Skeletal muscle satellite cell (primary cell): Measurements from ENCODE around the gene C1orf232.
A peak's percentile ranks its signal among the peaks of the same experiment; 100 is the strongest.

Experiments used
- H3K27me3 ChIP-seq: 2 replicates; pipeline ENCODE4 v1.7.0; 2013; ENCODE audit warnings: low read length; ENCODE audit not compliant: control insufficient read depth, insufficient read depth
- H3K36me3 ChIP-seq: 2 replicates; pipeline ENCODE4 v1.7.0; 2013; ENCODE audit warnings: mild to moderate bottlenecking, control low read depth, low read length; ENCODE audit not compliant: insufficient read depth
- H3K4me1 ChIP-seq: 2 replicates; pipeline ENCODE4 v1.7.0; 2013; ENCODE audit warnings: low read length; ENCODE audit not compliant: control insufficient read depth, insufficient read depth
- H3K4me2 ChIP-seq: 2 replicates; pipeline ENCODE4 v1.7.0; 2013; ENCODE audit warnings: mild to moderate bottlenecking, low read length
- H3K4me3 ChIP-seq: 2 replicates; pipeline ENCODE4 v1.7.0; 2013; ENCODE audit warnings: low read length
- H3K9ac ChIP-seq: 2 replicates; pipeline ENCODE4 v1.7.0; 2013; ENCODE audit warnings: mild to moderate bottlenecking, low read depth, low read length, moderate library complexity
- H3K9me3 ChIP-seq: replicated peaks from 2 replicates; pipeline ENCODE4 v1.7.0; 2013; ENCODE audit warnings: mild to moderate bottlenecking, control low read depth, low read length

Gene C1orf232

GRCh38 chr1:26175346-26175745, 6.6 kb upstream of the C1orf232 start:
- no peak overlapping the region for H3K4me3 ChIP-seq
- peaks cover 6% of the 10 kb centered on the region for H3K4me1 ChIP-seq
- no peaks in the 10 kb centered on the region for H3K27me3 ChIP-seq
- no peak overlapping the region for H3K4me2 ChIP-seq
- peaks cover 8% of the 10 kb centered on the region for H3K36me3 ChIP-seq
- no peaks in the 10 kb centered on the region for H3K9me3 ChIP-seq
- H3K9ac ChIP-seq, result no peak overlapping the region

- Histone ChIP-seq H3K27me3 (no peaks in the 10 kb centered on the region), H3K4me3 (peak within 1 kb of the TSS; percentile 93), H3K9ac (peak within 1 kb of the TSS; percentile 96), H3K4me2 (peak within 1 kb of the TSS; percentile 94), H3K4me1 (peaks cover 6% of the 10 kb centered on the region), H3K9me3 (no peaks in the 10 kb centered on the region), H3K36me3 (peaks cover 8% of the 10 kb centered on the region)
Measured at GRCh38 chr1:26171084-26172072, 2.6 kb upstream of the C1orf232 start, which contains the start of gene ZNF593OS. Gene ZNF593OS (minus strand): TSS chr1:26171832. CDS start chr1:26171661, 171 bp downstream.

- peak overlapping the region; percentile 93 for H3K4me3 ChIP-seq
- H3K4me2 ChIP-seq, result peak overlapping the region; percentile 94
- H3K9me3 ChIP-seq, result no peaks in the 10 kb centered on the region
- peaks cover 8% of the 10 kb centered on the region for H3K36me3 ChIP-seq
- peak overlapping the region; percentile 96 for H3K9ac ChIP-seq
- H3K27me3 ChIP-seq, result peaks cover 2% of the 10 kb centered on the region
- H3K4me1 ChIP-seq, result peaks cover 6% of the 10 kb centered on the region
Measured at GRCh38 chr1:26170472-26170821, 1.7 kb upstream of the C1orf232 start.

GRCh38 chr1:26169669-26170471, 1.1 kb upstream of the C1orf232 start, which contains the start of gene ZNF593:
Gene ZNF593 (plus strand): TSS chr1:26169908. CDS start chr1:26169984, 76 bp downstream.
- Histone ChIP-seq H3K27me3 (peaks cover 6% of the 10 kb centered on the region), H3K4me2 (peak within 1 kb of the TSS; percentile 94), H3K4me1 (peaks cover 6% of the 10 kb centered on the region), H3K9ac (peak within 1 kb of the TSS; percentile 96), H3K9me3 (no peaks in the 10 kb centered on the region), H3K4me3 (peak within 1 kb of the TSS; percentile 93), H3K36me3 (peaks cover 8% of the 10 kb centered on the region)

GRCh38 chr1:26169198-26169554, 413 bp upstream of the C1orf232 start:
- Histone ChIP-seq H3K36me3 (peaks cover 8% of the 10 kb centered on the region), H3K4me3 (peak overlapping the region; percentile 93), H3K9me3 (no peaks in the 10 kb centered on the region), H3K4me1 (peaks cover 10% of the 10 kb centered on the region), H3K27me3 (peaks cover 9% of the 10 kb centered on the region), H3K4me2 (peak overlapping the region; percentile 94), H3K9ac (no peak overlapping the region)

GRCh38 chr1:26166719-26167281, 2.0 kb downstream of the C1orf232 start:
- Histone ChIP-seq H3K4me3 (no peak overlapping the region), H3K4me1 (peaks cover 20% of the 10 kb centered on the region), H3K27me3 (peaks cover 13% of the 10 kb centered on the region), H3K9ac (no peak overlapping the region), H3K9me3 (no peaks in the 10 kb centered on the region), H3K4me2 (no peak overlapping the region), H3K36me3 (peaks cover 8% of the 10 kb centered on the region)

GRCh38 chr1:26164861-26165842, 3.6 kb downstream of the C1orf232 start:
- H3K4me3 ChIP-seq, result no peak overlapping the region
- H3K27me3 ChIP-seq, result peaks cover 22% of the 10 kb centered on the region
- H3K4me2 ChIP-seq, result no peak overlapping the region
- peaks cover 20% of the 10 kb centered on the region for H3K4me1 ChIP-seq
- no peaks in the 10 kb centered on the region for H3K9me3 ChIP-seq
- no peak overlapping the region for H3K9ac ChIP-seq
- no peaks in the 10 kb centered on the region for H3K36me3 ChIP-seq

- Histone ChIP-seq H3K9me3 (no peaks in the 10 kb centered on the region), H3K9ac (peak overlapping the region; percentile 58), H3K4me1 (peaks cover 20% of the 10 kb centered on the region), H3K4me3 (peak overlapping the region; percentile 67), H3K4me2 (peak overlapping the region; percentile 86), H3K27me3 (peaks cover 22% of the 10 kb centered on the region), H3K36me3 (no peaks in the 10 kb centered on the region)
Measured at GRCh38 chr1:26164036-26164860, 4.5 kb downstream of the C1orf232 start.

- Histone ChIP-seq H3K4me2 (peak overlapping the region; percentile 86), H3K4me1 (peaks cover 20% of the 10 kb centered on the region), H3K9me3 (no peaks in the 10 kb centered on the region), H3K9ac (peak overlapping the region; percentile 58), H3K36me3 (no peaks in the 10 kb centered on the region), H3K27me3 (peaks cover 22% of the 10 kb centered on the region), H3K4me3 (peak overlapping the region; percentile 67)
Measured at GRCh38 chr1:26163684-26164035, 5.1 kb downstream of the C1orf232 start.

- H3K4me1 ChIP-seq, result peaks cover 20% of the 10 kb centered on the region
- H3K4me3 ChIP-seq, result peak overlapping the region; percentile 69
- no peaks in the 10 kb centered on the region for H3K9me3 ChIP-seq
- peaks cover 29% of the 10 kb centered on the region for H3K27me3 ChIP-seq
- no peak overlapping the region for H3K9ac ChIP-seq
- H3K36me3 ChIP-seq, result no peaks in the 10 kb centered on the region
- H3K4me2 ChIP-seq, result peak overlapping the region; percentile 95
Measured at GRCh38 chr1:26162220-26162709, 6.5 kb downstream of the C1orf232 start.
